A549 treated with ZK216348 at 1 μM for 4 hours (cell line): ENCODE data around the gene TPD52L1. TPM values are rescaled to one million over a fixed set of nuclear protein-coding genes. Genes with fewer than 3 reads are reported as not detected.

ENCODE experiments used
- total RNA-seq: library from RNA; stranded (reverse); fragments of 200-300 nt; extraction: Qiagen RNA extraction; gene quantifications from 5 replicates; pipeline ENCODE4 v1.2.3, GENCODE V29; 2022; ENCODE audit warnings: low read depth

The TPD52L1 gene, protein sequence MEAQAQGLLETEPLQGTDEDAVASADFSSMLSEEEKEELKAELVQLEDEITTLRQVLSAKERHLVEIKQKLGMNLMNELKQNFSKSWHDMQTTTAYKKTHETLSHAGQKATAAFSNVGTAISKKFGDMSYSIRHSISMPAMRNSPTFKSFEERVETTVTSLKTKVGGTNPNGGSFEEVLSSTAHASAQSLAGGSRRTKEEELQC
- 44.1 to 57.8 TPM (median 50.7 TPM) in 5 replicates for total RNA-seq

GRCh38 chr6:125153391-125154117 is at the start of gene TPD52L1:
TSS of gene TPD52L1 (plus strand) at chr6:125153773. CDS start at chr6:125153952, 179 bp downstream.

DNA sequence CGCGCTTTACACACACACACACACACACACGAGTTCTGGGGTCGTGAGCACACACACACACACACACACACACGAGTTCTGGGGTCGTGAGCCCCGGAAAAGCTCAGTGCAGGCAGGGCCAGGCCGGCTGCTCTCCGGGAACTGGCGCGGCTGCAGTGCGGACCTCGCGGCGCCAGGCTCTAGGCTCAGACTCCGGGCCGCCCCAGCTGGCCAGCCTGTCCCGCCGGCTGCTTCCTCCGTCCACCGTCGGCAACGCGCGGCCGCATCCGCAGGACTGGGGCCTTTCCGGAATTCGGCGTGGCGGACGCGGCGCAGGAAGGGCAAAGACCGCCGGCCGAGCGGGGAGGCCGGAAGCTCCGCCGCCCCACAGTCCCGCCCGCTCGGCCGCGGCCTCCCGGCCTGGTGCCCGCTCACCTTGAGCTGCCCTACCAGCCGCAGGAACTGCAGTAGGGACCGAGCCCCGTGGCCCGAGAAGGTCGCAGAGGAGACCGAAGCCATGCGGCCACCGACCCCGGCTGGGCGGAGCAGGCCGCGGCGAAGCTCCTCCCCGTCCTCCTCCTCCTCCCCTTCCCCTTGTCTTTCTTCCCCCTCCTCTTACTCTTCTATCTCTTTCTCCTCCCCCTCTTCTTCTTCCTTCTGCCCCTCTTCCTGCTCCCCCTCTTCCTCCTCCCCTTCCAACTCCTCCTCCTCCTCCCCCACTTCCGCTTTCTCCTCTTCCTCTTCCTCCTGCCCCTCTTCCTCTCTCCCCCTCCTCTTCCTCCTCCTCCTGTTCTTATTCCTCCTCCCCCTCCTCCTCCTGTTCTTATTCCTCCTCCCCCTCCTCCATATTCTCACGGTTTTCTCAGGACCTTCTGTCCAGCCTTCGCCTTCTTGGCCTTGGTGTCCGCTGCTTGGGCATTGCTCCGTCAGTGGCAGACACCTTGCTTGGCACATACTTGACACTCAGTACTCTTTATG is 148.1 kb downstream of the TPD52L1 start, which contains the start of gene HDDC2:
TSS of gene HDDC2 (minus strand) at position 533 of the 957 bp plus-strand sequence. CDS start at position 498, 35 bp downstream.

Other genes with a start within 250 kb of the TPD52L1 start
- gene RNF217, start 191.3 kb upstream of the TPD52L1 start, total RNA-seq, result 3.9 to 8.9 TPM (median 6.6 TPM) in 5 replicates
- 90.9 to 99.3 TPM (median 92.7 TPM) in 5 replicates for gene HDDC2, start 148.2 kb downstream of the TPD52L1 start, total RNA-seq